Measurements from ENCODE around the gene ARL14.
"Not testable (repeated sequence)": the region's sequence is repeated elsewhere in the genome, so short reads cannot be mapped to it uniquely, and the experiment has no call there.

ARL14 gene

DNA sequence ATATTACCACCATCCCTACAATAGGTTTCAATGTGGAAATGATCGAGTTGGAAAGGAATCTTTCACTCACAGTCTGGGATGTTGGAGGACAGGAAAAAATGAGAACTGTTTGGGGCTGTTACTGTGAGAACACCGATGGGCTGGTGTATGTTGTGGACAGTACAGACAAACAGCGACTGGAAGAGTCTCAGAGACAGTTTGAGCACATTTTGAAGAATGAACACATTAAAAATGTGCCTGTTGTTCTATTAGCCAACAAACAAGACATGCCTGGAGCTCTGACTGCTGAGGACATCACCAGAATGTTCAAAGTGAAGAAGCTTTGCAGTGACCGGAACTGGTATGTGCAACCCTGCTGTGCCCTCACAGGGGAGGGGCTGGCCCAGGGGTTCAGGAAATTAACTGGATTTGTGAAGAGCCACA lies 510 bp downstream of the ARL14 start:
- no peak for DNase-seq (ENCODE audit: low read depth in 2 of 2)

DNA sequence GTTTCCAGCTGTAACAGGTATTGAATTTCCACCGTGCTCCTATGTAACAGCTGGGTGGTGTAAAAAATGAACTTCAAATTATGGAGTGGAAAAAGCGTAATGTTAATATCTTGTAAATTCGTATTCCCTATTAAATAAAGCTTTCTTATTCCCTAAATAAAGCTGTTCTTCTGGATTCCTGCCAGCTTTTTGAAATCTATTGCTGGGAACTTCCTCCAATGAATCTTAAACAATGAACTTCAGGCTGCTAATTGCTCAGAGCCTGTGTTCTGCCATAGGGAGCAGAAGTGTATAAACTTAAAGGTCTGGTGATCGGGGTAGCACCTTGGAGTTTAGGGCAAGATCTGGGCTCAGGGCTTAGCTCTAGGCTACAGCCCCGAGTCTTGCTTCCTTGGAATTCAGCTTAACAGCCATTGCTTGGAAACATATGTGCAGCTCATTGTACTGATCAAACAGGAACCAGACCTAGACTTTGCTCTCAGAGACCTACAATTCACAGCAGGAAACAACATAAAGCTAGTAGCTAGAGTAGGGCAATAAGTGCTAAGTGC lies 1.4 kb downstream of the ARL14 start:
- DNase-seq (ENCODE audit: low read depth in 2 of 2) = no peak

- no peak for DNase-seq (ENCODE audit: low read depth in 2 of 2)
Measured at GRCh38 chr3:160684368-160684740, 7.4 kb downstream of the ARL14 start.

DNA sequence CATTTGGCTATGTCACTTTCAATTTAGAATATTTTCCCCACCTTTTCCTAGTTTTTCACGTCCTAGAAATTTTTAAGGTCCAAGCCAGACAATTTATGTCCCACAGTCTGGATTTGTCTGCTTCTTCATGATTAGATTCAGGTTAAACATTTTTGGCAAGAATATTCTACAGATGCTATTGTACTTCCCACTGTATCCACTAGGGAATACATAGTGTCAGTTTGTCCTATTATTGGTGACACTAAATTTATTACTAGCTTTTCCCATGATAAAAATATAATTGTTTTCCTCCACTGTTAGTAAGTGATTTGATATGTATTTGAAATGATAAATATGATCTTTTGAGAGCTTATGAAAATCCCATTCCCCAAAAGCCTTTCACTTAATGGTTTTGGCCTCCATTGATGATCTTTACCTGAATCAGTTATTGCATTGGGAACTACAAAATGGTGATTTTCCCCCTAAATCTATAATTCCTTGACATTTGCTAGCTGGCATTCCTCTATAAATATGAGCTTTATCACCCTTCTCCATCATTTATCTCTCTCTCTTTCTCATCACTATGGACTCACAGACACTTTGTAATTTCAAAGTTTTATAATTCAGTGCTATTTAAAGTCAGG lies 8.3 kb downstream of the ARL14 start:
- no peak for DNase-seq (ENCODE audit: low read depth in 2 of 2)

- no peak for DNase-seq (ENCODE audit: low read depth in 2 of 2)
Measured at GRCh38 chr3:160686955-160687535, 10.1 kb downstream of the ARL14 start.

DNA sequence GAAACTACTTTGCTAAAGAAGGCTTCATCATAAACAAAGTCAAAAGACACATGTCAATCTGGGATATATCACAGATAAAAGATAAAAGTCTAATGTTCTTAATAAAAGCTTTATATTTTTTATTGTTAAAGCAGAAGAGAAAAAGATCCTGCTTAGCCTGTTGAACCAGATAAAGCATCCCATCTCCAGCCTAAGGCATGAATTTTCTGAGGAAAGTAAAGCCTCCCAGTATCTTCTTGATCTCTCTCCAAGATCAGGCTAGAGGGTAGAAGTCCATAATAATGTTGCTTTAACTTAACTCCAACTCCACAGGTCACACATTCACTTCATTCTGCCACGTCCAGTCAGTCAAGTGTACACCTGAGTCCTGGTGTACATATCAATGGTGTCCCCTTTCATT lies 14.2 kb downstream of the ARL14 start:
- no peak for DNase-seq (ENCODE audit: low read depth in 2 of 2)

- DNase-seq (ENCODE audit: low read depth in 2 of 2) = no peak
Measured at GRCh38 chr3:160691962-160692361, 15.0 kb downstream of the ARL14 start.

DNA sequence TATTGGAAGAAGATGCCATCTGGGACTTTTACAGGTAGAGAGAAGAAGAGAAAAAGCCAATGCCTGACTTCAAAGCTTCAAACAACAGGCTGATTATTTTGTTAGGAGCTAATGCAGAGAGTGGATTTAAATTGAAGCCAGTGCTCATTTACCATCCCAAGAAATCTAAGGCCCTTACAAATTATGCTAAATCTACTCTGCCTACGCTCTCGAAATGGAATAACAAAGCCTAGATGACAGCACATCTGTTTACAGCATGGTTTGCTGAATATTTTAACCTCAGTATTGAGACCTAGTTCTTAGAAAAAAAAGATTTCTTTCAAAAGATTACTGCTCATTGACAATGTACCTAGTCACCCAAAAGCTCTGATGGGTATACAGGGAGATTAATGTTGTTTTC lies 16.2 kb downstream of the ARL14 start:
- no peak for DNase-seq (ENCODE audit: low read depth in 2 of 2)

DNA sequence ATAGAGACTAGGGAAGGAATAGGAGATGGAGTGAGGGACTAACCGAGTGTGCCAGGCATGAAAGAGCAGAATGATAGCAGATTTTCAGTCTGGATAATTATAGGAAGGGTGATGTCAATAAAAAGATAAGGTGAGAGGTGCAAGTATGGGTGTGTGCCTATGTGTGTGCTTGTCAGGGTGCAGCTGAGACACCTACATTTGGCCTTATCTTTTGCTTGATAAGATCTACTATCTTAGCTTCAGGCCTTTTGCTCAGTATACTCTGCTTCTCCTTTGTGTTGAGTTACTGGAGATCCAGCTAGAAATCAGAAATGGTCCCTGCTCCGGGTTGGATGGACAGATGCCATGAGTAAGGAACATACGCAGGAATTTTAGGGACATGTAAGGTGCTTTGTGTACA lies 17.4 kb downstream of the ARL14 start:
- no peak for DNase-seq (ENCODE audit: low read depth in 2 of 2)

- no peak for DNase-seq (ENCODE audit: low read depth in 2 of 2)
Measured at GRCh38 chr3:160695003-160695402, 18.0 kb downstream of the ARL14 start.

DNA sequence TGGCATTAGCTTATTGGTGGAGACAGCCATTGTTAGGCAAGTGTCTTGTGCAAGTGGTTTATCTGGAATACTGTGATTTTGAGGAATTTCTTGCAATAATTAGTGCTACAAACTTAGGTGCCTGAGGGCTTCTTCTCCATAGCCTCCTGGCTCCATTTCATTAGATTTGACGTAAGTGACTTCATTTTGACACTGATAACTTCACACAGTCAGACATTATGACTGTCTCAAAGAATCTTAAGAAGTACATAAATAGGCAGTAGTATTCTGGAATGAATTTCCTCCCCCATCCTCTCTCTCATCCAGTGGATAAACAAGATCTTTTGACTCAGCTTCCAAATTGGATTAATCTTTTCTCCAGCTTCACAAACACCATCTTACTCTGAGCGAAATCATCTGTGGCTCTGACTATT lies 19.0 kb downstream of the ARL14 start:
- no peak for DNase-seq (ENCODE audit: low read depth in 2 of 2)

DNA sequence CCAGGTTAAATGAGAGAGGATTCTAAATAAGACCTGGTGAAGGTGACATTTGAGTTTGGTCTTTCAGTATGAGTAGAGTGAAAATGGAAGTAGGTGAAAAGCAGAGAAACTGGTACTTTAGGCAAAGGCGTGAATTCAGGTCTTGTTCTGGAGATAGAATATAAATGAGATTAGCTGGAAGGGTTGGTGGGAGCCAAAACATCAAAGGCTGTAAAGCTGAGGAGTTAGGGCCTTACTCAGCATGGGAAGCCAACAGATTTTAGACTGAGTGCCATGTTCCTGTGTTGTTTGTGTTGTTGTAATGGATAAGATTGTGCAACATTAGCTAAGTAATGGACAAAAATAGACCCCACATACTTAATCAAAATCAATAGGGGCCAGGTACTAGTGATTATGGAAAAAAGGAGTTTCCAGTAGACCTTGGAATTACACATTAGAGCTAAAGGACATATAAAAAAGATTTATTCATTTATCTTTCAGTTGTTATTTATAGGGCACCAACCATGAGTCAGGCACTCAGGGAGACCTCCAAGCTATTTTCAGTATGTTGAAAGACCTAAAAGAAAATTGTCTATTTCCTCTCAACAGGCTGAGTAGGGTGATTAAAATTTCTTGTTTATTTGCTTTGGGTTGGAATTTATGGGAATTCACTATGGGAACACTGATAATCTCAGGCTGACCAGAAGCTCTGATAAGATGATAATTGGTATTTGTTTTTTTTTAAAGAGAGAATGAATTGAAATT lies 20.8 kb downstream of the ARL14 start:
- no peak for DNase-seq (ENCODE audit: low read depth in 2 of 2)

- DNase-seq (ENCODE audit: low read depth in 2 of 2) = no peak
Measured at GRCh38 chr3:160698599-160699195, 21.7 kb downstream of the ARL14 start.

DNA sequence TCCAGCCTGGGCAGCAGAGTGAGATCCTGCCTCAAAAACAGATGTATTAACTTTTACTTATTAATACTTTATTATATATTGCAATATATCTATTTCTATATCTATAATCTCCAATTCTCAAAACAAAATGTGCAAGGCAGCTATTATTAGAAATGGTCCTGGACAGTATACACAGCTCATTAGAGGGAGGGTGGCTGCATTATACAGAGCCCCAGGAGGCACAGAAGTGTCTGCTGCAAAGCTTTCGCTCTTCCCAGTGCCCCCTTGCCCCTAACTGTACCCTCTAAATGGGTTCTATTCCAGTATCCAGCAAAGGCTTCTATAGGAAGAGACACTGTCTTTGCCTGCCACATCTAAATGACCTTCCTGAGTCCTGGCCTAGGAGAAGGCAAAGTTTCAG lies 24.5 kb downstream of the ARL14 start:
- DNase-seq (ENCODE audit: low read depth in 2 of 2) = no peak

- no peak for DNase-seq (ENCODE audit: low read depth in 2 of 2)
Measured at GRCh38 chr3:160702290-160702689, 25.3 kb downstream of the ARL14 start.

- no peak for DNase-seq (ENCODE audit: low read depth in 2 of 2)
Measured at GRCh38 chr3:160703974-160704373, 27.0 kb downstream of the ARL14 start.

- DNase-seq (ENCODE audit: low read depth in 2 of 2) = no peak
Measured at GRCh38 chr3:160707187-160707794, 30.3 kb downstream of the ARL14 start.

DNA sequence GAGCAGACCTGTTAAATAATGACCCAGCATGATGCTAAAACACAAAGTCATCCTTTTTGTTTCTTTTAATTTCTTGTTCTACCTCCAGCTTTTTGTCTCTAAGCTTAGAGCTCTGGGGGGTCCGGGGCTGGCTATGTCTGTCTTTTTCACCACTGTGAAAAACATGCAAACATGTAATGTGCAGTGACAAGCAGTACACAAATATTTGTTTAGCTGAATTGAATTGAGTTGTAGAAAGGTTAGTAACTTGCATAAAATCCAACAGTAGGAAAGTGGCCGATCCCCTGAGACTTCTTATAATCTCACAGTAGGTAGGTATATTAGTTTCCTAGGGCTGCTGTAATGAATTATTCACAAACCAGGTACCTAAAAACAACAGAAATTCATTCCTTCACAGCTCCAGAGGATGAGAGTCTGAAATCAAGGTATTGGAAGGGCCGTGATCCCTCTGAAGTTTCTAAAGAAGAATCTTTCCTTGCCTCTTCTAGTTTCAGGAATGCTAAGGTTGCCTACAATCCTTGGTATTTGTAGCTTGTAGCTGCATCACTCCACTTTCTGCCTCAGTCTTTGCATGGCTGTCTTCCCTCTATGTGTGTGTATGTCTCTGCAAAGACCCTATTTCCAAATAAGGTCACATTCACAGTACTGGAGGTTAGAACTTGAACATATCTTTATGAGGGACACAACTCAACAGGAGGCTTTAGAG lies 32.7 kb downstream of the ARL14 start:
- DNase-seq (ENCODE audit: low read depth in 2 of 2) = no peak

DNA sequence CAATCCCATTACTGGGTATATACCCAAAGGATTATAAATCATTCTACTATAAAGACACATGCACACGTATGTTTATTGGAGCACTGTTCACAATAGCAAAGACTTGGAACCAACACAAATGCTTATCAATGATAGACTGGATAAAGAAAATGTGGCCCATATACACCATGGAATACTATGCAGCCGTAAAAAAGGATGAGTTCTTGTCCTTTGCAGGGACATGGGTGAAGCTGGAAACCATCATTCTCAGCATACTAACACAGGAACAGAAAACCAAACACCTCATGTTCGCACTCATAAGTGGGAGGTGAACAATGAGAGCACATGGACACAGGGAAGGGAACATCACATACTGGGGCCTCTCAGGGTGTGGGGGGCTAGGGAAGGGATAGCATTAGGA lies 36.2 kb downstream of the ARL14 start:
- DNase-seq (ENCODE audit: low read depth in 2 of 2) = not testable (repeated sequence)

GRCh38 chr3:160719710-160720109 lies 42.8 kb downstream of the ARL14 start:
- no peak for DNase-seq (ENCODE audit: low read depth in 2 of 2)

DNA sequence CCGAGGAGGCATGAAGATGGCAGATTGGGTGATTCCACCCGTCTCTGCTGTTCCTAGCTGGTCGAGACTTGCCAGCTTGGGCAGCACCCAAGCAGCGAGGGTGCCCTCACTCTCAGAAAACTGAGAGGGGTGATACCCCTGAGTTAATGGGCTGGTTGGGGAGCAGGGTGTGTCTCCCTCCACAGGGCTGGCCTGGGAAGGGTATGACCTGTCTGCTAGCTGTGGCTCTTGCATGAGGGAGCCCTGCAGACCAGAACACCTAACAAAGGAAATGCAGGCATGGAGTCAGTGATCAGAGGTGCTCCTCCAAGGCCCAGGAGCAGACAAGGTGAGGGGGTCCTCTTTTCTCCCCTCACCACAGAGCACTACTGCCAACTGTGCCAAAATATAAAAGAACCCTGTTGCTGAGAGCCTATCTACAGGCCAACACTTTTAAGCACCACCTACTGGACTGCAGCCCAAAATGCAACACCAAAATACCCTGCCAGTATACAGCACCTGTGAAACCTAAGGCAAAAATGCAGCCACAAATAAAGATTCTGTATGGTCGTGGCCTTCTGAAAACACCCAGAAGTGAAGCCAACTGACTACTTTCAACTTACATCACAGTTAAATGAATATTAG lies 43.3 kb downstream of the ARL14 start:
- DNase-seq (ENCODE audit: low read depth in 2 of 2) = no peak
